GM23248 (cell line): ENCODE measurements around the gene AP1M1. TPM values are rescaled to one million over a fixed set of nuclear protein-coding genes. Genes with fewer than 3 reads are reported as not detected.

Experiments
- DNase-seq: peaks from one replicate; pipeline ENCODE4 v3.0.0-alpha.2; 2015
- H2AFZ ChIP-seq: fragments of 200-600 bp; sonication (generic); 2 replicates; pipeline ENCODE4 v1.6.1; 2016; ENCODE audit warnings: antibody characterized with exemption
- H3F3A ChIP-seq: fragments of 200-600 bp; sonication (generic); 2 replicates; pipeline ENCODE4 v1.6.1; 2016; ENCODE audit warnings: mild to moderate bottlenecking, antibody characterized with exemption, mixed run types; ENCODE audit not compliant: insufficient read depth
- H3K27ac ChIP-seq: fragments of 200-600 bp; sonication (generic); 2 replicates; pipeline ENCODE4 v1.5.1; 2016; ENCODE audit warnings: mild to moderate bottlenecking
- H3K27me3 ChIP-seq: fragments of 200-600 bp; sonication (generic); replicated peaks from 2 replicates; pipeline ENCODE4 v1.6.1; 2016; ENCODE audit warnings: mild to moderate bottlenecking; ENCODE audit not compliant: insufficient read depth
- H3K36me3 ChIP-seq: fragments of 200-600 bp; sonication (generic); 2 replicates; pipeline ENCODE4 v1.6.1; 2016; ENCODE audit warnings: low read depth, mild to moderate bottlenecking
- H3K4me1 ChIP-seq: fragments of 200-600 bp; sonication (generic); 2 replicates; pipeline ENCODE4 v1.6.1; 2016; ENCODE audit warnings: mild to moderate bottlenecking; ENCODE audit not compliant: insufficient read depth
- H3K4me2 ChIP-seq: fragments of 200-600 bp; sonication (generic); one replicate; pipeline ENCODE4 v1.6.1; 2016; ENCODE audit warnings: mild to moderate bottlenecking; ENCODE audit not compliant: unreplicated experiment
- H3K4me3 ChIP-seq: fragments of 200-600 bp; sonication (generic); 2 replicates; pipeline ENCODE4 v1.5.1; 2016; ENCODE audit warnings: mild to moderate bottlenecking
- H3K79me2 ChIP-seq: fragments of 200-600 bp; sonication (generic); 2 replicates; pipeline ENCODE4 v1.6.1; 2016; ENCODE audit warnings: mild to moderate bottlenecking; ENCODE audit not compliant: insufficient read depth
- H3K9ac ChIP-seq: fragments of 200-600 bp; sonication (generic); 2 replicates; pipeline ENCODE4 v1.6.1; 2016; ENCODE audit warnings: mild to moderate bottlenecking
- H3K9me2 ChIP-seq: fragments of 200-600 bp; sonication (generic); 2 replicates; pipeline ENCODE4 v1.6.1; 2016; ENCODE audit warnings: mixed run types, mild to moderate bottlenecking, moderate library complexity; ENCODE audit not compliant: insufficient read depth
- H3K9me3 ChIP-seq: fragments of 200-600 bp; sonication (generic); one replicate; pipeline ENCODE4 v1.6.1; 2017; ENCODE audit warnings: low read depth
- H4K20me1 ChIP-seq: fragments of 200-600 bp; sonication (generic); 2 replicates; pipeline ENCODE4 v1.6.0; 2016; ENCODE audit not compliant: insufficient read depth
- EZH2 ChIP-seq: fragments of 200-600 bp; sonication (generic); IDR thresholded peaks from 2 replicates; pipeline ENCODE4 v1.6.1; 2018; ENCODE audit warnings: antibody characterized with exemption, mild to moderate bottlenecking; ENCODE audit not compliant: insufficient read depth, poor library complexity, severe bottlenecking
- EZH2phosphoT487 ChIP-seq: fragments of 200-600 bp; sonication (generic); IDR thresholded peaks from 2 replicates; pipeline ENCODE4 v1.6.1; 2018; ENCODE audit warnings: antibody characterized with exemption, moderate library complexity, mild to moderate bottlenecking, low read depth; ENCODE audit not compliant: insufficient read depth
- WGBS, 2 experiments: methylation state at CpG; one replicate each; pipeline ENCODE4 v1.1.6; 2015 to 2017; ENCODE audit warnings: low lambda C conversion rate in 2 of 2, low coverage in 1 of 2; ENCODE audit errors: missing lambda C conversion rate in 2 of 2; 5-methylcytosine and 5-hydroxymethylcytosine counted together
- in situ Hi-C: fragments of 300-500 bp; cut with MboI; formaldehyde crosslinking; loops from 2 replicates; pipeline ENCODE4 v1.15.0; 2020
- polyA plus RNA-seq: library from polyadenylated mRNA; unstranded; fragments of >200 nt; fragmentation: Nextera tagmentation; extraction: Ambion mirVana; gene quantifications from 2 replicates; pipeline ENCODE4 v1.2.1, GENCODE V29; 2016
- total RNA-seq: library from RNA; depleted of rRNA; stranded (reverse); fragments of >200 nt; shearing (Covaris generic); gene quantifications from 2 replicates; pipeline ENCODE4 v1.2.3, GENCODE V29; 2014

Gene AP1M1
- total and polyA plus RNA-seq, 2 experiments from 2014 or later, result 90.0 to 96.2 TPM

DNA sequence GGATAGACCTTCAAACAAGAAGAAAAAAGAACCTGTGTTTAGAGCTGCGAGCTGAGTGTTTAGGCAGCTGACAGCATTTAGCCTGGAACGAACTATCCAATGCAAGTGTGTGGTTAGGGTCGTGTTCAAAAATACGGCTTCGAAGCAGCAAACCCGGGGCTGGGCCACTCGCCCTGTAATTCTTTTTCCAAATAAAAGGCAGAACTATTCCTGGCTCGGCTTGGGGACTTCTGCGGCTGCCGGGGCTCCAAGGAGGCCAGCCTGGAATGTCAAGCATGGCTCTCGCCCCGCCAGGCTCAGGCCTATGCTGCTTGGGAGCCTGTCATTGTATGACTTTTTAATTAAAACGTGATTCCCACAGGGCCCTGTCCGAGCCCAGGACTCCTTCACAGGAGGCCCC, 75.2 kb downstream of the AP1M1 start:
- Histone ChIP-seq H3K27ac (no peak overlapping the region), H3K9me3 (no peaks in the 10 kb centered on the region), H4K20me1 (no peaks in the 10 kb centered on the region), H3K27me3 (no peaks in the 10 kb centered on the region), H3K79me2 (no peaks in the 10 kb centered on the region), H3K9me2 (no peaks in the 10 kb centered on the region), H3K4me2 (no peak overlapping the region), H2AFZ (no peak overlapping the region), H3K4me1 (no peaks in the 10 kb centered on the region), H3K4me3 (no peak overlapping the region), H3F3A (no peaks in the 10 kb centered on the region), H3K36me3 (no peaks in the 10 kb centered on the region), H3K9ac (no peak overlapping the region)
- TF ChIP-seq EZH2phosphoT487 (no peak), EZH2 (no peak)
- 44 to 46% methylated on average over 14 of the region's 14 CpGs for WGBS, 2 experiments
- DNase-seq, result no peak
- in situ Hi-C loops, result no loop called here

DNA sequence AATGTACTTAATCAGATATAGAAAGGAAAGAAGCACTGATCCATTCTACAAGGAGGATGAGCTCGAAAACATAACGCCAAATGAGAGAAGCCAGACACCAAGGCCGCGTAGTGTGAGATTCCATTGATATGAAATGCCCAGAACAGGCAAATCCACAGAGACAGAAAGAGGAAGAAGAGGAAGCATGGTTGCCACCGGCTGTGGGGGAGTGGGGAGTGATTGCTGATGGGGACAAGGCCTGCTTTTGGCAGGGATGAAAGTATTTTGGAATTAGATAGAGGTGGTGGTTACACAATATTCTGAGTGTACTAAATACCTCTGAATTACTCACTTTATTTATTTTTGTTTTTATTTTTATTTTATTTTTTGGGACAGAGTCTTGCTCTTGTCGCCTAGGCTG, 76.7 kb downstream of the AP1M1 start:
- Histone ChIP-seq H2AFZ (no peak overlapping the region), H3K9me3 (no peaks in the 10 kb centered on the region), H3F3A (peaks cover under 1% of the 10 kb centered on the region; the same call in 1 of the 2 replicates), H3K4me3 (no peak overlapping the region), H4K20me1 (no peaks in the 10 kb centered on the region), H3K27me3 (no peaks in the 10 kb centered on the region), H3K9me2 (no peaks in the 10 kb centered on the region), H3K36me3 (no peaks in the 10 kb centered on the region), H3K4me1 (peaks cover 4% of the 10 kb centered on the region), H3K4me2 (no peak overlapping the region), H3K79me2 (no peaks in the 10 kb centered on the region), H3K27ac (no peak overlapping the region), H3K9ac (no peak overlapping the region)
- DNase-seq, result peak; percentile 60
- no peak for TF ChIP-seq EZH2
- no peak for TF ChIP-seq EZH2phosphoT487
- in situ Hi-C loops, result no loop called here
- 30 to 39% methylated on average over 6 of the region's 6 CpGs for WGBS, 2 experiments

DNA sequence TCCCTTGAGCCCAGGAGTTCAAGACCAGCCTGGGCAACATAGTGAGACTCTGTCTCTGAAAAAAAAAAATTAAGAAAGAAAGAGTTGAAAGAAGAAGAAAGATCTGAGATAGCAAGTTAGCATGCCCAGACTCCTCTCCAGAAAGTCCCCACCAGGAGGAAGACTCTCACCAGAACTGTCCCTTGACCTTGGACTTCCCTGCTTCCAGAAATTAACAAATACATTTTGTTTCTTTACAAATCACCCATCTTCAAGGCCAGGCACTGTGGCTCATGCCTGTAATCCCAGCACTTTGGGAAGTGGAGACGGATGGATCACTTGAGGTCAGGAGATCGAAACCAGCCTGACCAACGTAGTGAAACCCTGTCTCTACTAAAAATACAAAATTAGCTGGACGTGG, 82.6 kb downstream of the AP1M1 start:
- no peaks in the 10 kb centered on the region for H4K20me1 ChIP-seq
- H3K4me1 ChIP-seq, result peaks cover 12% of the 10 kb centered on the region
- no peak overlapping the region for H3K9ac ChIP-seq
- H3F3A ChIP-seq, result peaks cover 16% of the 10 kb centered on the region; the same call in 1 of the 2 replicates
- no peaks in the 10 kb centered on the region for H3K79me2 ChIP-seq
- no peak for DNase-seq
- H3K4me3 ChIP-seq, result no peak overlapping the region
- WGBS, 2 experiments, result 97% methylated on average over 4 of the region's 4 CpGs
- no peaks in the 10 kb centered on the region for H3K27me3 ChIP-seq
- no peak overlapping the region for H2AFZ ChIP-seq
- H3K9me2 ChIP-seq, result no peaks in the 10 kb centered on the region
- H3K27ac ChIP-seq, result no peak overlapping the region
- H3K4me2 ChIP-seq, result no peak overlapping the region
- no peaks in the 10 kb centered on the region for H3K9me3 ChIP-seq
- in situ Hi-C loops, result no loop called here
- TF ChIP-seq EZH2, result no peak
- no peak for TF ChIP-seq EZH2phosphoT487
- H3K36me3 ChIP-seq, result no peaks in the 10 kb centered on the region

DNA sequence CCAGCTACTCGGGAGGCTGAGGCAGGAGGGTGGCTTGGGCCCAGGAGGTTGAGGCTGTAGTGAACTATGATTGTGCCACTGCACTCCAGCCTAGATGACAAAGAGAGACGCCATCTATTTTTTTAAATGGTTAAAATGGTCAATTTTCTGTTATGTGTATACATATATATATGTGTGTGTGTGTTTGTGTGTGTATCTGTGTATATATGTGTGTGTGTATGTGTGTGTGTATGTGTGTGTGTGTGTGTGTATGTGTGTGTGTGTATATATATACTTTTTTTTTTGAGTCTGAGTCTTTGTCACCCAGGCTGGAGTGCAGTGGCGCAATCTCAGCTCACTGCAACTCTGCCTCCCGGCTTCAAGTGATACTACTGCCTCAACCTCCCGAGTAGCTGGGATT, 84.0 kb downstream of the AP1M1 start:
- in situ Hi-C loops, result no loop called here

More for the DNA sequence above, 84.0 kb downstream of the AP1M1 start:
- Histone ChIP-seq H3F3A (peaks cover 16% of the 10 kb centered on the region; the same call in 1 of the 2 replicates), H2AFZ (no peak overlapping the region), H3K79me2 (no peaks in the 10 kb centered on the region), H3K4me1 (peaks cover 12% of the 10 kb centered on the region), H3K4me2 (no peak overlapping the region), H3K9me2 (no peaks in the 10 kb centered on the region), H3K9me3 (no peaks in the 10 kb centered on the region), H4K20me1 (no peaks in the 10 kb centered on the region), H3K9ac (no peak overlapping the region), H3K27me3 (peaks cover 10% of the 10 kb centered on the region; the same call in 1 of the 2 replicates), H3K36me3 (no peaks in the 10 kb centered on the region), H3K4me3 (no peak overlapping the region), H3K27ac (no peak overlapping the region)
- TF ChIP-seq EZH2 (no peak), EZH2phosphoT487 (no peak)
- no peak for DNase-seq
- WGBS, 2 experiments, result 97 to 98% methylated on average over 3 to 5 of the region's 5 CpGs
